HEK293T (cell line): ENCODE measurements around the gene SMARCAL1.

Experiments used
- CTCF ChIA-PET: fragments of 350-600 bp; formaldehyde crosslinking; extraction: SDS; loops from one replicate; lab custom pipeline; 2021; ENCODE audit warnings: antibody characterized with exemption, inconsistent platforms; lab: Yijun Ruan, JAX
- POLR2A ChIA-PET: fragments of 350-600 bp; formaldehyde crosslinking; extraction: SDS; loops from one replicate; lab custom pipeline; 2020; ENCODE audit warnings: antibody characterized with exemption, inconsistent platforms; lab: Yijun Ruan, JAX
- DNase-seq: peaks from one replicate; pipeline ENCODE4 v3.0.0; 2012; ENCODE audit warnings: mixed read lengths; ENCODE audit errors: extremely low spot score
- ARNT ChIP-seq: fragments of 450-650 bp; IDR thresholded peaks from 2 replicates; pipeline ENCODE4 v1.6.1; 2017; ENCODE audit warnings: mild to moderate bottlenecking
- BHLHE40 ChIP-seq: fragments of 450-650 bp; IDR thresholded peaks from 2 replicates; pipeline ENCODE4 v1.6.1; 2016; ENCODE audit warnings: mild to moderate bottlenecking, moderate library complexity, borderline replicate concordance
- CTBP1 ChIP-seq: fragments of 450-650 bp; IDR thresholded peaks from 2 replicates; pipeline ENCODE4 v1.6.1; 2016; ENCODE audit warnings: borderline replicate concordance
- ELF4 ChIP-seq: fragments of 450-650 bp; IDR thresholded peaks from 2 replicates; pipeline ENCODE4 v1.6.1; 2017; ENCODE audit warnings: antibody characterized with exemption
- FOXA1 ChIP-seq: fragments of 450-650 bp; IDR thresholded peaks from 2 replicates; pipeline ENCODE4 v1.6.1; 2016; ENCODE audit warnings: mild to moderate bottlenecking
- FOXK2 ChIP-seq: fragments of 450-650 bp; IDR thresholded peaks from 2 replicates; pipeline ENCODE4 v1.6.1; 2016; ENCODE audit warnings: mild to moderate bottlenecking
- FOXM1 ChIP-seq: fragments of 450-650 bp; IDR thresholded peaks from 2 replicates; pipeline ENCODE4 v1.6.1; 2017; ENCODE audit warnings: mild to moderate bottlenecking, borderline replicate concordance
- HDGF ChIP-seq: fragments of 450-650 bp; IDR thresholded peaks from 2 replicates; pipeline ENCODE4 v1.6.1; 2017; ENCODE audit warnings: antibody characterized with exemption, borderline replicate concordance
- L3MBTL2 ChIP-seq: fragments of 450-650 bp; conservative IDR thresholded peaks from 2 replicates; pipeline ENCODE4 v1.6.1; 2016; ENCODE audit warnings: mild to moderate bottlenecking
- LEF1 ChIP-seq: fragments of 450-650 bp; IDR thresholded peaks from 2 replicates; pipeline ENCODE4 v1.6.1; 2017; ENCODE audit warnings: mild to moderate bottlenecking, borderline replicate concordance
- NFRKB ChIP-seq: fragments of 450-650 bp; IDR thresholded peaks from 2 replicates; pipeline ENCODE4 v1.6.1; 2016; ENCODE audit warnings: mild to moderate bottlenecking, moderate library complexity
- SP1 ChIP-seq: fragments of 450-650 bp; IDR thresholded peaks from 2 replicates; pipeline ENCODE4 v1.6.1; 2017
- SUZ12 ChIP-seq: fragments of 450-650 bp; IDR thresholded peaks from 2 replicates; pipeline ENCODE4 v1.6.1; 2016; ENCODE audit warnings: mild to moderate bottlenecking
- TARDBP ChIP-seq: fragments of 450-650 bp; IDR thresholded peaks from 2 replicates; pipeline ENCODE4 v1.6.1; 2016
- ZNF384 ChIP-seq: fragments of 450-650 bp; IDR thresholded peaks from 2 replicates; pipeline ENCODE4 v1.6.1; 2016
- TF ChIP-seq, protein P1 (sequence below): fragments of 450-650 bp; IDR thresholded peaks from 2 replicates; pipeline ENCODE4 v1.6.1; 2016

The SMARCAL1 gene

DNA sequence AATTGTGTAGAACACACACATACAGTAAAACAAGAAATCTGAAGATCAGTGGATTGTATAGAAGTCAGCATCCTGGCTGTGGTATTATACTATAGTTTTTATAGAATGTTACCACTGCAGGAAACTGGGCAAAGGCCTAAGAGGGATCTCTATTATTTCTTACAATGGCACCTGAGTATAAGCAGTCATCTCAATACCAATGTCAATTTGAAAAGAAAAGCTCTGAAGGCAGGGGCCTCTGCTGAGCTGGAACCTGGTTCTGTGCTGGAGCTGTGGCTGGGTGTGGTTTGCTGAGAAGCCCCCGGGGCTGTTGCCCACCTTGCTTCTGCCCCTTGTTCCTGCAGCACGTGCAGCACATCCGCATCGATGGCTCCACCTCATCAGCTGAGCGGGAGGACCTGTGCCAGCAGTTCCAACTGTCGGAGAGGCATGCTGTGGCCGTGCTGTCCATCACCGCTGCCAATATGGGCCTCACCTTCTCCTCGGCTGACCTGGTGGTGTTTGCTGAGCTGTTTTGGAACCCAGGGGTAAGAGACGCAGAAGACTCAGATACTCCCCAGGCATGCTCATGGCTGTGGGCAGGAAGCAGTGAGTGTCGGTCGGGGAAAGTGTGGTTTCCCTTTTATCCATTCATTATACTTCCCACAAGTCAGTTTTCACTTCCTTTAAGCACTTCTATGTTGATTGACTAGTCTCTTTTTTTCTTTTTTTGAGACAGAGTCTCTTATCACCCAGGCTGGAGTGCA is 62.8 kb downstream of the SMARCAL1 start:
- ChIA-PET POLR2A (no interaction called here), CTCF (no interaction called here)
- DNase-seq: no peak
- TF ChIP-seq SUZ12 (no peak), FOXA1 (no peak), SP1 (no peak), CTBP1 (no peak), FOXM1 (no peak), HDGF (no peak), BHLHE40 (no peak), NFRKB (no peak), FOXK2 (no peak), LEF1 (no peak), ZNF384 (no peak), ELF4 (no peak), ARNT (no peak), L3MBTL2 (no peak), TARDBP (no peak)
- TF ChIP-seq, protein P1, sequence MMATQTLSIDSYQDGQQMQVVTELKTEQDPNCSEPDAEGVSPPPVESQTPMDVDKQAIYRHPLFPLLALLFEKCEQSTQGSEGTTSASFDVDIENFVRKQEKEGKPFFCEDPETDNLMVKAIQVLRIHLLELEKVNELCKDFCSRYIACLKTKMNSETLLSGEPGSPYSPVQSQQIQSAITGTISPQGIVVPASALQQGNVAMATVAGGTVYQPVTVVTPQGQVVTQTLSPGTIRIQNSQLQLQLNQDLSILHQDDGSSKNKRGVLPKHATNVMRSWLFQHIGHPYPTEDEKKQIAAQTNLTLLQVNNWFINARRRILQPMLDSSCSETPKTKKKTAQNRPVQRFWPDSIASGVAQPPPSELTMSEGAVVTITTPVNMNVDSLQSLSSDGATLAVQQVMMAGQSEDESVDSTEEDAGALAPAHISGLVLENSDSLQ: no peak

DNA sequence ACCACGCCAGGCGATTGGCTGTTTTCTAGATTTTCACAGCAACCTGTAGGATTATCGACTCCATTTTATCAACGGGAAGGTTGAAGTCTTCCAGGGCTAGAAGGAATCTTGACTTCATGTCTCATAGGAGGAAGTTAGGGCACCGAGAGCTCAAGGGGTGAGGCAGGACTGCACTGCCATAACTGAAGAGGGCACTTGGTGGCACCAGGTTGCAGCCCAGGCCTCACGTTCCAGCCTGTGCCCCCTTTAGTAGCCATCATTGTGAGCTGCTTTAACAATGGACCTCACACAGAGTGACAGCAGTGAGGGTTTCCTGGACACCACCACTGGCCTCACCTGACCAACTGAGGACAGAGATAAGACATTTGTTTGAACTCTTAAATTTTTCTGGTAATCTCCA is 63.5 kb downstream of the SMARCAL1 start:
- TF ChIP-seq, protein P1: no peak
- no peak for DNase-seq
- CTCF ChIA-PET: interaction anchor here (0.6 kb wide), 1 partner anchor 652 kb away, joined by 3 read pairs; no protein-coding TSS in a partner anchor
- POLR2A ChIA-PET: no interaction called here

DNA sequence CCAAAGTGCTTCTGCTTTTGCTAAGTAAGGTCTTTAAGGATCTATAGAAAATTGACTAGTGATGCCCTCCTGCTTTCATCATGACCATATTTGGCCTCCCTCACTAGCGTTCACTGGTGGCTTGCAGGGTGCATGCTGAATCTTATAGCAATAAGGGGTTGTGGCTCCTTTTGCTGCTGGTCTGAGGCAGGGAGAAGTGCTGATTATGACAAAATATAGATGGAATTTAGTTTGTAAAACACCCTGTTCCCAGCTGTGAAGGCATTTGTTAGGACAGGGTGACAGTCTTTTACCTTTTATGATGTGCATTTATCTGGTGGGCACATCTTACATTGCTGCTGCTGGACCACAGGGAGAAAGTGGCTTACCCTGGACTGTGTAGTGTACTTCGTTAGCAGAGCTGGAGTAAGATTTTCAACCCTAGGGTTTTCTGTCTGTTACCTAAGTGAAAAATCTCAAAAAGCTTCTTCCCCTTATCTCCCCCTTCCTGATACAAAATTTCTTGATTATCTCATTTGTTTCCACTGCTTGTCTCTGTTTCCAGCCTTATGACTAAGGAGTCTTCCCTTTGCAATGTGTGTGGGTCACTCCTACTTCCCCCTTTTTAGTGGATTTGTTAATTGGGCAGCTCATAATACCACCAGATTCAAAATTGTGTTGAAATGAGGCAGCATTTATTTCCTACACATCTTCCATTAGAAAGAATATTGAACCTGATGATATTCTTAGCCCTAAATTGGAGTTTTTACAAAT is 65.2 kb downstream of the SMARCAL1 start:
- ChIA-PET CTCF (interaction anchor here (0.6 kb wide), 1 partner anchor 399 kb away, joined by 6 read pairs; no protein-coding TSS in a partner anchor), POLR2A (interaction anchor here (1.9 kb wide), 1 partner anchor 21 kb away, joined by 6 read pairs; the partner anchor contains the start of gene RPL37A)
- DNase-seq: no peak
- no peak for TF ChIP-seq L3MBTL2
- no peak for TF ChIP-seq CTBP1
- no peak for TF ChIP-seq TARDBP
- no peak for TF ChIP-seq SP1
- TF ChIP-seq ELF4: no peak
- no peak for TF ChIP-seq FOXK2
- no peak for TF ChIP-seq SUZ12
- no peak for TF ChIP-seq BHLHE40
- TF ChIP-seq ZNF384: no peak
- no peak for TF ChIP-seq ARNT
- no peak for TF ChIP-seq FOXM1
- no peak for TF ChIP-seq FOXA1

DNA sequence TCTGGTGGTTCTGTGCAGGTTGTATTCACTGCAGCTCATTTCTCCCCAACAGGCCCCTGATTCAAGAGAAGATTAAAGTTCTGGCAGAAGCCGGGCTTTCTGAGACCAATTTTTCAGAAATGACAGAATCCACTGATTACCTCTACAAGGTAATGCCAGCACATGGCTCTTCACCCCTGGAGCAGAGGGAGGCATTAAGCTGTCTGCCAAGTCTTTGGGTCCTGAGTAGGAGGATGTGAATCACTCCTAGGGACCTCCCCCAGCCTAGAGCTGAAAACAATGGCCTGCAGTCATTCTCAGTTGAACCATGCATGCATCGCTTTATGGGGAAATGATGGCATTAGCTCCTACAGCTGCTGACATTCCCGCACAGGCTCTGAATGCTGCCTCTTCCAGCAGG is 65.9 kb downstream of the SMARCAL1 start:
- ChIA-PET CTCF (interaction anchor here (0.6 kb wide), 1 partner anchor 399 kb away, joined by 6 read pairs; no protein-coding TSS in a partner anchor), POLR2A (interaction anchor here (1.3 to 1.9 kb wide), 2 partner anchors 20 to 21 kb away, joined by 4 to 6 read pairs; partner anchors contain the start of gene RPL37A)
- TF ChIP-seq TARDBP: no peak
- TF ChIP-seq SUZ12: no peak
- no peak for TF ChIP-seq HDGF
- no peak for TF ChIP-seq CTBP1
- no peak for TF ChIP-seq LEF1
- no peak for TF ChIP-seq BHLHE40
- no peak for TF ChIP-seq FOXM1
- TF ChIP-seq FOXK2: no peak
- TF ChIP-seq SP1: no peak
- no peak for TF ChIP-seq ZNF384
- TF ChIP-seq NFRKB: no peak
- TF ChIP-seq FOXA1: no peak
- no peak for TF ChIP-seq L3MBTL2
- no peak for TF ChIP-seq ELF4
- no peak for TF ChIP-seq ARNT
- TF ChIP-seq, protein P1: no peak
- no peak for DNase-seq

- DNase-seq: no peak
- ChIA-PET POLR2A (interaction anchor here (1.3 kb wide), 1 partner anchor 20 kb away, joined by 4 read pairs; the partner anchor contains the start of gene RPL37A), CTCF (no interaction called here)
- TF ChIP-seq FOXK2: no peak
- TF ChIP-seq L3MBTL2: no peak
- TF ChIP-seq HDGF: no peak
Observed at GRCh38 chr2:216478791-216479190, 66.5 kb downstream of the SMARCAL1 start.

DNA sequence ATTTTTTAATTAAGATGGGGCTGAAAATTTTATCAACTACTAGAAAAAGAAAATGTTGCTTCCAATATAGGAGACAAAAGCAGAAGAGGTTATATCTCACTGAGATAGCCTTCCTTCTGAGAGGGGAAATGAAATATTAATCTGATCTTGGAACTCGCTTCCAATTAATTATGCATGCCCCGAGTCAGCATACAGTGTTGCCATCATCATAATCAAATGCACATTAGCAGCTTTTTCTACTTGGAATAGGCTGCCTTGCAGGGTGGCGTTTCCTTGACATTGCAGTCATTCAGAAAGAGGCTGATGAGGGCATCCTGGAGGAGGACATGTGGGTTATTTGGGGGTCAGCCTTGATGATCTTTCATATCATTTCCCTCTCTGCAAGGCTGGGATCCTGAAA is 67.9 kb downstream of the SMARCAL1 start:
- TF ChIP-seq L3MBTL2: no peak
- TF ChIP-seq HDGF: no peak
- TF ChIP-seq BHLHE40: no peak
- TF ChIP-seq SUZ12: no peak
- no peak for TF ChIP-seq ZNF384
- TF ChIP-seq TARDBP: no peak
- TF ChIP-seq LEF1: no peak
- TF ChIP-seq NFRKB: no peak
- TF ChIP-seq ELF4: no peak
- TF ChIP-seq CTBP1: no peak
- TF ChIP-seq FOXA1: no peak
- no peak for TF ChIP-seq ARNT
- no peak for TF ChIP-seq SP1
- TF ChIP-seq FOXM1: no peak
- TF ChIP-seq, protein P1: no peak
- TF ChIP-seq FOXK2: no peak
- DNase-seq: no peak
- ChIA-PET POLR2A (no interaction called here), CTCF (no interaction called here)
